PC-3 (cell line): ENCODE results near the gene AJM1. TPM values are rescaled to one million over a fixed set of nuclear protein-coding genes. Genes with fewer than 3 reads are reported as not detected.

Experiments
- ATAC-seq: fragments of 200-7000 bp; cut with Tn5 transposase; 2 replicates; pipeline ENCODE4 v1.9.1; 2020; ENCODE audit warnings: mild to moderate bottlenecking, moderate library complexity
- BruUV-seq: library from RNA; stranded (reverse); fragments of 400-500 nt; replicated peaks from 2 replicates; lab custom pipeline; 2021; lab: Mats Ljungman, UMichigan
- CTCF ChIA-PET: fragments of 300-600 bp; sonication (Branson Sonifier 250); formaldehyde crosslinking; loops from one replicate; lab custom pipeline; 2022; ENCODE audit warnings: antibody characterized with exemption; lab: Charles Lee
- POLR2A ChIA-PET: fragments of 300-600 bp; sonication (Branson Sonifier 250); formaldehyde crosslinking; loops from one replicate; lab custom pipeline; 2022; ENCODE audit warnings: antibody characterized with exemption; ENCODE audit not compliant: unreplicated experiment; lab: Charles Lee
- DNase-seq: peaks from one replicate; pipeline ENCODE4 v3.0.0-alpha.2; 2015
- H2AFZ ChIP-seq: fragments of 300-600 bp; sonication (generic); 2 replicates; pipeline ENCODE4 v1.6.0; 2016; ENCODE audit warnings: antibody characterized with exemption, low read length
- H3F3A ChIP-seq: fragments of 300-600 bp; sonication (generic); one replicate; pipeline ENCODE4 v1.6.0; 2017; ENCODE audit warnings: antibody characterized with exemption, low read length, control low read depth, mild to moderate bottlenecking; ENCODE audit not compliant: unreplicated experiment
- H3K27ac ChIP-seq: fragments of 300-600 bp; sonication (generic); 2 replicates; pipeline ENCODE4 v1.5.1; 2016; ENCODE audit warnings: mild to moderate bottlenecking, low read length
- H3K27me3 ChIP-seq: fragments of 300-600 bp; sonication (generic); 2 replicates; pipeline ENCODE4 v1.6.1; 2016; ENCODE audit warnings: low read length, mixed read lengths
- H3K36me3 ChIP-seq: fragments of 300-600 bp; sonication (generic); 2 replicates; pipeline ENCODE4 v1.6.1; 2016; ENCODE audit warnings: low read depth, mixed run types, low read length, mixed read lengths
- H3K4me1 ChIP-seq: fragments of 300-600 bp; sonication (generic); 2 replicates; pipeline ENCODE4 v1.5.1; 2016; ENCODE audit warnings: low read length; ENCODE audit not compliant: insufficient read depth
- H3K4me2 ChIP-seq: fragments of 300-600 bp; sonication (generic); 2 replicates; pipeline ENCODE4 v1.6.0; 2016; ENCODE audit warnings: low read length
- H3K4me3 ChIP-seq: fragments of 300-600 bp; sonication (generic); 2 replicates; pipeline ENCODE4 v1.5.1; 2016; ENCODE audit warnings: mild to moderate bottlenecking, low read length, mixed read lengths
- H3K79me2 ChIP-seq: fragments of 300-600 bp; sonication (generic); 2 replicates; pipeline ENCODE4 v1.6.1; 2017; ENCODE audit warnings: low read length, mixed read lengths
- H3K9ac ChIP-seq: fragments of 300-600 bp; sonication (generic); 2 replicates; pipeline ENCODE4 v1.6.0; 2016; ENCODE audit warnings: mild to moderate bottlenecking, low read length
- H3K9me2 ChIP-seq: fragments of 300-600 bp; sonication (generic); replicated peaks from 2 replicates; pipeline ENCODE4 v1.6.1; 2016; ENCODE audit warnings: mixed run types, low read length, mixed read lengths
- H3K9me3 ChIP-seq: fragments of 300-600 bp; sonication (generic); 2 replicates; pipeline ENCODE4 v1.6.1; 2016; ENCODE audit warnings: low read length, mixed read lengths
- H4K20me1 ChIP-seq: fragments of 300-600 bp; sonication (generic); 2 replicates; pipeline ENCODE4 v1.6.1; 2016; ENCODE audit warnings: low read length, mixed read lengths
- CTCF ChIP-seq: fragments of 300-600 bp; sonication (generic); conservative IDR thresholded peaks from 2 replicates; pipeline ENCODE4 v1.5.1; 2017; ENCODE audit warnings: antibody characterized with exemption, low read depth, mild to moderate bottlenecking, low read length
- EZH2 ChIP-seq: fragments of 300-600 bp; sonication (generic); IDR thresholded peaks from one replicate; pipeline ENCODE4 v1.6.1; 2017; ENCODE audit warnings: antibody characterized with exemption, mild to moderate bottlenecking, low read length; ENCODE audit not compliant: unreplicated experiment
- EZH2phosphoT487 ChIP-seq: fragments of 300-600 bp; sonication (generic); IDR thresholded peaks from 2 replicates; pipeline ENCODE4 v1.6.1; 2018; ENCODE audit warnings: mild to moderate bottlenecking, antibody characterized with exemption, low read length, borderline replicate concordance
- intact Hi-C: fragments of 100-400 bp; cut with micrococcal nuclease; formaldehyde crosslinking; loops from 2 replicates; pipeline ENCODE4 v1.9.0; 2023
- total RNA-seq: library from RNA; depleted of rRNA; stranded (reverse); fragments of >200 nt; gene quantifications from 2 replicates; pipeline ENCODE4 v1.2.3, GENCODE V29; 2014

Gene AJM1
- total RNA-seq, 1 experiment from 2014 or later = 1.4 TPM

GRCh38 chr9:136885950-136886578, 43.8 kb downstream of the AJM1 start, which contains the start of gene TRAF2:
TRAF2 (plus strand) TSS chr9:136886516; CDS start chr9:136898741, 12,225 bp downstream.
- Histone ChIP-seq H3K36me3 (no peaks in the 10 kb centered on the region), H3K4me2 (peak within 1 kb of the TSS; percentile 99), H3K27ac (peak within 1 kb of the TSS; percentile 32), H3K9me3 (no peaks in the 10 kb centered on the region), H3K4me1 (peaks cover 10% of the 10 kb centered on the region; the same call in 1 of the 2 replicates), H3K4me3 (peak within 1 kb of the TSS; percentile 95), H4K20me1 (no peaks in the 10 kb centered on the region), H3F3A (no peaks in the 10 kb centered on the region), H3K27me3 (no peaks in the 10 kb centered on the region), H3K9me2 (no peaks in the 10 kb centered on the region), H3K9ac (peak within 1 kb of the TSS; percentile 94), H3K79me2 (peaks cover 51% of the 10 kb centered on the region), H2AFZ (peak within 1 kb of the TSS; percentile 79)
- intact Hi-C loops = loop anchor here (2.0 kb wide), 2 partner anchors 15 to 59 kb away; partner anchors contain the start of genes C8G and FBXW5
- no TSS peak for BruUV-seq
- ATAC-seq (peak; percentile 97), DNase-seq (peak; percentile 97)
- POLR2A ChIA-PET = interaction anchor here (0.6 to 1.3 kb wide), 2 partner anchors 16 to 20 kb away, joined by 3 to 4 read pairs; partner anchors contain the start of gene EDF1
- TF ChIP-seq CTCF (no peak), EZH2phosphoT487 (no peak), EZH2 (no peak)
- CTCF ChIA-PET = no interaction called here

GRCh38 chr9:136886610-136887597, 44.6 kb downstream of the AJM1 start:
- POLR2A ChIA-PET = interaction anchor here (1.3 kb wide), 1 partner anchor 15 kb away, joined by 4 read pairs; no protein-coding TSS in a partner anchor
- BruUV-seq = TSS peak; percentile 47

More at GRCh38 chr9:136886610-136887597, 44.6 kb downstream of the AJM1 start:
- no peaks in the 10 kb centered on the region for H3K27me3 ChIP-seq
- no peaks in the 10 kb centered on the region for H4K20me1 ChIP-seq
- intact Hi-C loops = loop anchor here (2.0 kb wide), 2 partner anchors 14 to 58 kb away; partner anchors contain the start of genes C8G and FBXW5
- DNase-seq (no peak), ATAC-seq (peak; percentile 18)
- H2AFZ ChIP-seq = peak overlapping the region; percentile 71
- H3K9ac ChIP-seq = peak overlapping the region; percentile 94
- no peaks in the 10 kb centered on the region for H3K9me3 ChIP-seq
- no peaks in the 10 kb centered on the region for H3K9me2 ChIP-seq
- H3K4me2 ChIP-seq = peak overlapping the region; percentile 99
- H3K36me3 ChIP-seq = no peaks in the 10 kb centered on the region
- H3K27ac ChIP-seq = peak overlapping the region; percentile 32
- H3K4me1 ChIP-seq = peaks cover 9% of the 10 kb centered on the region; the same call in 1 of the 2 replicates
- H3F3A ChIP-seq = no peaks in the 10 kb centered on the region
- TF ChIP-seq EZH2 (no peak), EZH2phosphoT487 (no peak), CTCF (no peak)
- peaks cover 60% of the 10 kb centered on the region for H3K79me2 ChIP-seq
- H3K4me3 ChIP-seq = peak overlapping the region; percentile 95
- CTCF ChIA-PET = no interaction called here
